GM21576 (cell line): ENCODE data around the gene LDLRAD4.
A peak's percentile ranks its signal among the peaks of the same experiment; 100 is the strongest.

Experiments
- ATAC-seq: cut with Tn5 transposase; IDR thresholded peaks from one replicate; pipeline ENCODE4 v1.9.1; 2021; ENCODE audit warnings: mild to moderate bottlenecking, moderate library complexity; ENCODE audit not compliant: unreplicated experiment

Gene LDLRAD4

GRCh38 chr18:13540477-13541182 is 322.1 kb downstream of the LDLRAD4 start:
- ATAC-seq: no peak

GRCh38 chr18:13541621-13542519 is 323.3 kb downstream of the LDLRAD4 start:
- ATAC-seq: no peak

GRCh38 chr18:13542520-13542847 is 323.9 kb downstream of the LDLRAD4 start:
- ATAC-seq: no peak

GRCh38 chr18:13543144-13543543 is 324.6 kb downstream of the LDLRAD4 start:
- no peak for ATAC-seq

- ATAC-seq: no peak
Measured at GRCh38 chr18:13543811-13544732, 325.5 kb downstream of the LDLRAD4 start.

- ATAC-seq: no peak
Measured at GRCh38 chr18:13544953-13545352, 326.4 kb downstream of the LDLRAD4 start.

GRCh38 chr18:13545514-13545913 is 327.0 kb downstream of the LDLRAD4 start:
- ATAC-seq: no peak

- ATAC-seq: no peak
Measured at GRCh38 chr18:13545955-13546354, 327.4 kb downstream of the LDLRAD4 start.

- ATAC-seq: no peak
Measured at GRCh38 chr18:13546638-13547037, 328.1 kb downstream of the LDLRAD4 start.

GRCh38 chr18:13547347-13547746 is 328.8 kb downstream of the LDLRAD4 start:
- no peak for ATAC-seq

- ATAC-seq: no peak
Measured at GRCh38 chr18:13548106-13548819, 329.7 kb downstream of the LDLRAD4 start.

GRCh38 chr18:13548966-13549879 is 330.7 kb downstream of the LDLRAD4 start:
- peak; percentile 95 for ATAC-seq

- ATAC-seq: no peak
Measured at GRCh38 chr18:13549880-13550232, 331.3 kb downstream of the LDLRAD4 start.

GRCh38 chr18:13550418-13551304 is 332.1 kb downstream of the LDLRAD4 start:
- no peak for ATAC-seq

GRCh38 chr18:13551305-13551603 is 332.7 kb downstream of the LDLRAD4 start:
- no peak for ATAC-seq

- no peak for ATAC-seq
Measured at GRCh38 chr18:13551841-13552733, 333.5 kb downstream of the LDLRAD4 start.

- ATAC-seq: no peak
Measured at GRCh38 chr18:13553449-13553848, 334.9 kb downstream of the LDLRAD4 start.

- ATAC-seq: no peak
Measured at GRCh38 chr18:13555192-13555591, 336.6 kb downstream of the LDLRAD4 start.
